HepG2 (cell line): ENCODE results near the gene APOA1. TPM values are rescaled to one million over a fixed set of nuclear protein-coding genes. Genes with fewer than 3 reads are reported as not detected.

ENCODE experiments used
- BRF2 ChIP-seq: sonication (generic); formaldehyde crosslinking; IDR thresholded peaks from 2 replicates; pipeline ENCODE4 v1.8.1; 2022; ENCODE audit warnings: mild to moderate bottlenecking, missing genetic modification reagents
- DPF2 ChIP-seq: sonication (generic); formaldehyde crosslinking; IDR thresholded peaks from 2 replicates; pipeline ENCODE4 v1.4.0; 2020; ENCODE audit warnings: mild to moderate bottlenecking, low read depth, missing genetic modification reagents, borderline replicate concordance
- FOXM1 ChIP-seq: sonication (generic); formaldehyde crosslinking; IDR thresholded peaks from 2 replicates; pipeline ENCODE4 v1.5.0; 2020; ENCODE audit warnings: missing genetic modification reagents
- HINFP ChIP-seq: sonication (generic); formaldehyde crosslinking; IDR thresholded peaks from 2 replicates; pipeline ENCODE4 v1.4.0; 2020; ENCODE audit warnings: low read depth, mild to moderate bottlenecking, missing genetic modification reagents
- HMGXB4 ChIP-seq, 2 experiments: sonication (generic) in 1 of 2; formaldehyde crosslinking in 1 of 2; IDR thresholded peaks; 2 replicates each; pipeline versions ENCODE4 v1.4.0 to v1.6.1; 2018 to 2020; ENCODE audit warnings: missing genetic modification reagents in 2 of 2, borderline replicate concordance in 1 of 2, low read depth in 1 of 2, mild to moderate bottlenecking in 1 of 2, missing biosample characterization in 1 of 2
- KDM1A ChIP-seq: IDR thresholded peaks from 2 replicates; pipeline ENCODE4 v1.6.1; 2016; ENCODE audit warnings: missing compliant biosample characterization
- KDM3A ChIP-seq: IDR thresholded peaks from 2 replicates; pipeline ENCODE4 v1.6.1; 2018; ENCODE audit warnings: low read depth, missing compliant biosample characterization
- MAX ChIP-seq: IDR thresholded peaks from 2 replicates; pipeline ENCODE4 v1.6.1; 2012; ENCODE audit warnings: inconsistent platforms
- NR2F1 ChIP-seq, 2 experiments: fragments of 450-650 bp in 1 of 2; formaldehyde crosslinking in 1 of 2; IDR thresholded peaks; 2 replicates each; pipeline versions ENCODE4 v1.5.0 to v1.6.1; 2016 to 2020; ENCODE audit warnings: mild to moderate bottlenecking in 1 of 2, missing compliant biosample characterization in 1 of 2, missing genetic modification reagents in 1 of 2, moderate library complexity in 1 of 2
- PRMT3 ChIP-seq: sonication (generic); formaldehyde crosslinking; IDR thresholded peaks from 2 replicates; pipeline ENCODE4 v1.8.1; 2022; ENCODE audit warnings: low read depth, mild to moderate bottlenecking, moderate library complexity, missing genetic modification reagents, borderline replicate concordance
- PRPF4 ChIP-seq: fragments of 200-400 bp; formaldehyde crosslinking; IDR thresholded peaks from 2 replicates; pipeline ENCODE4 v1.6.1; 2016; ENCODE audit warnings: low read length, low read depth; ENCODE audit not compliant: poor library complexity, severe bottlenecking
- SIX1 ChIP-seq: sonication (generic); formaldehyde crosslinking; IDR thresholded peaks from 2 replicates; pipeline ENCODE4 v1.4.0; 2020; ENCODE audit warnings: missing genetic modification reagents, borderline replicate concordance
- ZBTB10 ChIP-seq: sonication (generic); formaldehyde crosslinking; IDR thresholded peaks from 2 replicates; pipeline ENCODE4 v1.4.0; 2020; ENCODE audit warnings: missing genetic modification reagents, borderline replicate concordance
- ZNF253 ChIP-seq: sonication (generic); formaldehyde crosslinking; IDR thresholded peaks from 2 replicates; pipeline ENCODE4 v1.8.0; 2022; ENCODE audit warnings: mild to moderate bottlenecking, missing genetic modification reagents, borderline replicate concordance
- ZNF3 ChIP-seq: IDR thresholded peaks from 2 replicates; pipeline ENCODE4 v1.7.0; 2017; ENCODE audit warnings: inconsistent platforms
- ZNF383 ChIP-seq: sonication (generic); formaldehyde crosslinking; IDR thresholded peaks from 2 replicates; pipeline ENCODE4 v1.4.0; 2020; ENCODE audit warnings: missing genetic modification reagents, mild to moderate bottlenecking, borderline replicate concordance
- ZNF639 ChIP-seq: conservative IDR thresholded peaks from 2 replicates; pipeline ENCODE4 v1.6.1; 2018; ENCODE audit warnings: missing genetic modification reagents
- ZNF644 ChIP-seq: IDR thresholded peaks from 2 replicates; pipeline ENCODE4 v1.6.1; 2016; ENCODE audit warnings: low read depth
- ZNF781 ChIP-seq: sonication (generic); formaldehyde crosslinking; IDR thresholded peaks from 2 replicates; pipeline ENCODE4 v1.5.1; 2020; ENCODE audit warnings: borderline replicate concordance, mild to moderate bottlenecking, missing genetic modification reagents; ENCODE audit errors: not compliant biosample characterization
- polyA plus RNA-seq, 8 experiments: library from polyadenylated mRNA; depleted of rRNA in 3 of 8; stranded (reverse) in 7 of 8; unstranded in 1 of 8; fragments of >200 nt; fragmentation: Illumina TruSeq in 4 of 8; extraction: Trizol in 4 of 8; gene quantifications; 2 replicates each; pipeline versions ENCODE4 v1.2.1 to v1.2.3, GENCODE V29; 2011 to 2016; ENCODE audit warnings: low read depth in 4 of 8, missing spikeins in 1 of 8, mixed read lengths in 1 of 8; ENCODE audit not compliant: insufficient read depth in 1 of 8
- total RNA-seq, 5 experiments: library from RNA; depleted of rRNA; stranded (reverse); fragments of >200 nt; fragmentation: Illumina TruSeq; extraction: Trizol; gene quantifications; 2 replicates each; pipeline ENCODE4 v1.2.3, GENCODE V29; 2016; ENCODE audit warnings: low read depth in 1 of 5

The APOA1 gene
- total and polyA plus RNA-seq, 2 of the 13 experiments (the other 11 are each of a cell fraction or from before 2014, with no cell fraction given): 1,973 to 5,485 TPM

- no peak for TF ChIP-seq PRMT3 (CRISPR knock-in tag)
- TF ChIP-seq ZNF781 (CRISPR knock-in tag): peak; percentile 21
- TF ChIP-seq NR2F1 (CRISPR knock-in tag; IDR thresholded peaks at IDR 0.05): no peak
- TF ChIP-seq KDM1A (CRISPR knock-in tag): no peak
- TF ChIP-seq BRF2: no peak
- no peak for TF ChIP-seq ZNF383 (CRISPR knock-in tag)
- TF ChIP-seq DPF2 (CRISPR knock-in tag): no peak
- TF ChIP-seq ZNF253: no peak
- TF ChIP-seq SIX1 (CRISPR knock-in tag): no peak
- peak; percentile 91 to 94 for TF ChIP-seq HMGXB4 (CRISPR knock-in tag; IDR thresholded peaks at IDR 0.05; ENCODE audit: borderline replicate concordance in 1 of 2, low read depth in 1 of 2)
- no peak; the same call in 1 of the 2 replicates for TF ChIP-seq KDM3A (CRISPR knock-in tag)
- TF ChIP-seq ZNF3 (CRISPR knock-in tag): no peak
- TF ChIP-seq PRPF4: no peak
- no peak for TF ChIP-seq FOXM1 (CRISPR knock-in tag)
- TF ChIP-seq ZBTB10: peak; percentile 35; the same call in 1 of the 2 replicates
- TF ChIP-seq MAX: peak; percentile 39; the same call in 1 of the 2 replicates
- no peak for TF ChIP-seq ZNF644 (CRISPR knock-in tag)
- no peak for TF ChIP-seq ZNF639 (CRISPR knock-in tag)
- 0 out of 2 replicates have a peak, but pooled peaks have one; percentile 23 for TF ChIP-seq HINFP (CRISPR knock-in tag)
Observed at GRCh38 chr11:116791002-116791812, 46.2 kb downstream of the APOA1 start (continued).
